H9 (cell line): Measurements from ENCODE around the gene PIP5K1A. TPM values are rescaled to one million over a fixed set of nuclear protein-coding genes. Genes with fewer than 3 reads are reported as not detected.

Experiments used
- DNase-seq: peaks from one replicate; pipeline ENCODE4 v3.0.0-alpha.2; 2017
- H2AFZ ChIP-seq: one replicate; pipeline ENCODE4 v1.6.1; 2013; ENCODE audit warnings: mild to moderate bottlenecking, low read length, control low read depth, moderate library complexity
- H2AK5ac ChIP-seq: 2 replicates; pipeline ENCODE4 v1.6.1; 2013; ENCODE audit warnings: low read length, control low read depth, mixed read lengths; ENCODE audit not compliant: insufficient read length
- H2BK120ac ChIP-seq: one replicate; pipeline ENCODE4 v1.6.1; 2013; ENCODE audit warnings: low read depth, mild to moderate bottlenecking, low read length, control low read depth, inconsistent platforms; ENCODE audit not compliant: poor library complexity, severe bottlenecking
- H2BK12ac ChIP-seq: 2 replicates; pipeline ENCODE4 v1.6.1; 2013; ENCODE audit warnings: low read length, control low read depth, mixed read lengths, low read depth; ENCODE audit not compliant: insufficient read length
- H2BK15ac ChIP-seq: 2 replicates; pipeline ENCODE4 v1.6.1; 2013; ENCODE audit warnings: low read depth, low read length, control low read depth
- H2BK20ac ChIP-seq: one replicate; pipeline ENCODE4 v1.6.1; 2013; ENCODE audit warnings: low read depth, mild to moderate bottlenecking, low read length, control low read depth, inconsistent platforms; ENCODE audit not compliant: poor library complexity, severe bottlenecking
- H2BK5ac ChIP-seq: 2 replicates; pipeline ENCODE4 v1.6.1; 2013; ENCODE audit warnings: low read length, control low read depth, mixed read lengths; ENCODE audit not compliant: insufficient read length
- H3K14ac ChIP-seq: 2 replicates; pipeline ENCODE4 v1.6.1; 2013; ENCODE audit warnings: low read length, control low read depth; ENCODE audit not compliant: insufficient read depth
- H3K18ac ChIP-seq: 2 replicates; pipeline ENCODE4 v1.6.1; 2013; ENCODE audit warnings: low read depth, mild to moderate bottlenecking, mixed read lengths, low read length, control low read depth; ENCODE audit not compliant: insufficient read length
- H3K23ac ChIP-seq: 2 replicates; pipeline ENCODE4 v1.6.1; 2013; ENCODE audit warnings: low read length, control low read depth, mixed read lengths, low read depth; ENCODE audit not compliant: insufficient read length
- H3K23me2 ChIP-seq: 2 replicates; pipeline ENCODE4 v1.6.1; 2013; ENCODE audit warnings: low read depth, mild to moderate bottlenecking, mixed read lengths, low read length, control low read depth; ENCODE audit not compliant: insufficient read length, poor library complexity, severe bottlenecking
- H3K27ac ChIP-seq: 2 replicates; pipeline ENCODE4 v1.5.1; 2013; ENCODE audit warnings: low read length, control low read depth, mixed read lengths, low read depth; ENCODE audit not compliant: insufficient read length
- H3K27me3 ChIP-seq: 2 replicates; pipeline ENCODE4 v1.6.1; 2013; ENCODE audit warnings: low read length, control low read depth, inconsistent platforms; ENCODE audit not compliant: insufficient read depth
- H3K4ac ChIP-seq: 2 replicates; pipeline ENCODE4 v1.6.1; 2013; ENCODE audit warnings: low read depth, mild to moderate bottlenecking, control low read depth, inconsistent platforms, low read length, moderate library complexity
- H3K4me1 ChIP-seq: 2 replicates; pipeline ENCODE4 v1.6.1; 2013; ENCODE audit warnings: low read length, control low read depth, inconsistent platforms; ENCODE audit not compliant: insufficient read depth
- H3K4me2 ChIP-seq: 2 replicates; pipeline ENCODE4 v1.6.1; 2013; ENCODE audit warnings: low read length, control low read depth, mixed read lengths; ENCODE audit not compliant: insufficient read length, insufficient read depth
- H3K56ac ChIP-seq: 2 replicates; pipeline ENCODE4 v1.6.1; 2013; ENCODE audit warnings: low read depth, mild to moderate bottlenecking, mixed read lengths, low read length, control low read depth; ENCODE audit not compliant: insufficient read length
- H3K79me1 ChIP-seq: 2 replicates; pipeline ENCODE4 v1.6.1; 2013; ENCODE audit warnings: low read depth, mild to moderate bottlenecking, moderate library complexity, low read length, control low read depth, inconsistent platforms; ENCODE audit not compliant: insufficient read depth, poor library complexity, severe bottlenecking
- H3K79me2 ChIP-seq: 2 replicates; pipeline ENCODE4 v1.6.1; 2013; ENCODE audit warnings: low read length, control low read depth, inconsistent platforms; ENCODE audit not compliant: insufficient read depth
- H3K9ac ChIP-seq: 2 replicates; pipeline ENCODE4 v1.6.1; 2013; ENCODE audit warnings: low read length, control low read depth, mixed read lengths; ENCODE audit not compliant: insufficient read length; ENCODE audit errors: extremely low read depth
- H3K9me3 ChIP-seq: one replicate; pipeline ENCODE4 v1.6.1; 2013; ENCODE audit warnings: low read depth, low read length, inconsistent platforms; ENCODE audit not compliant: control insufficient read depth
- H3T11ph ChIP-seq: one replicate; pipeline ENCODE4 v1.6.1; 2013; ENCODE audit warnings: mild to moderate bottlenecking, low read length, control low read depth, inconsistent platforms
- H4K20me1 ChIP-seq: one replicate; pipeline ENCODE4 v1.6.1; 2013; ENCODE audit not compliant: control insufficient read depth, insufficient read length, insufficient read depth
- H4K5ac ChIP-seq: 2 replicates; pipeline ENCODE4 v1.6.1; 2013; ENCODE audit warnings: low read depth, mild to moderate bottlenecking, mixed read lengths, low read length, control low read depth; ENCODE audit not compliant: insufficient read length
- H4K8ac ChIP-seq: replicated peaks from 2 replicates; pipeline ENCODE4 v1.6.1; 2013; ENCODE audit warnings: low read length, control low read depth, mixed read lengths, low read depth; ENCODE audit not compliant: insufficient read length
- H4K91ac ChIP-seq: 2 replicates; pipeline ENCODE4 v1.6.1; 2013; ENCODE audit warnings: low read depth, mild to moderate bottlenecking, moderate library complexity, mixed read lengths, low read length, control low read depth; ENCODE audit not compliant: insufficient read length
- H3K27ac Mint-ChIP-seq, 3 experiments: 2 replicates in 2 of 3; 3 replicates in 1 of 3; pipeline ENCODE4 v1.8.0; 2020 to 2021; ENCODE audit warnings: mixed read lengths in 3 of 3, mild to moderate bottlenecking in 1 of 3, moderate library complexity in 1 of 3
- H3K27me3 Mint-ChIP-seq: 2 replicates; pipeline ENCODE4 v1.8.0; 2021; ENCODE audit warnings: low read depth, mild to moderate bottlenecking, moderate library complexity, mixed read lengths
- H3K36me3 Mint-ChIP-seq, 3 experiments: 2 replicates in 2 of 3; 3 replicates in 1 of 3; pipeline ENCODE4 v1.8.0; 2020 to 2021; ENCODE audit warnings: low read depth in 3 of 3, mixed read lengths in 3 of 3; ENCODE audit not compliant: insufficient read depth in 1 of 3
- H3K4me1 Mint-ChIP-seq, 2 experiments: 2 replicates each; pipeline ENCODE4 v1.8.0; 2020; ENCODE audit warnings: mixed read lengths in 2 of 2
- H3K4me3 Mint-ChIP-seq, 2 experiments: 2 replicates in 1 of 2; 3 replicates in 1 of 2; pipeline ENCODE4 v1.8.0; 2020 to 2021; ENCODE audit warnings: mild to moderate bottlenecking in 2 of 2, mixed read lengths in 2 of 2, moderate library complexity in 1 of 2
- H3K9me3 Mint-ChIP-seq, 2 experiments: 2 replicates in 1 of 2; 3 replicates in 1 of 2; pipeline ENCODE4 v1.8.0; 2020; ENCODE audit warnings: mild to moderate bottlenecking in 2 of 2, mixed read lengths in 2 of 2, moderate library complexity in 1 of 2
- WGBS: extraction: QIAGEN DNeasy Blood & Tissue Kit; methylation state at CpG from one replicate; pipeline ENCODE4 v1.1.7; 2013; ENCODE audit warnings: missing lambda C conversion rate, low lambda C conversion rate, mixed read lengths; ENCODE audit not compliant: insufficient read length; ENCODE audit errors: extremely low coverage; 5-methylcytosine and 5-hydroxymethylcytosine counted together
- total RNA-seq: library from RNA; stranded (reverse); gene quantifications from 2 replicates; pipeline ENCODE4 v1.2.1, GENCODE V29; 2021
- TF ChIP-seq, protein P1 (sequence below): fragments of 200-600 bp; sonication (generic); conservative IDR thresholded peaks from 3 replicates; pipeline ENCODE4 v1.8.0; 2021; ENCODE audit warnings: antibody characterized with exemption, mild to moderate bottlenecking

Gene PIP5K1A
- total RNA-seq, 1 experiment from 2014 or later = 94.6 TPM

GRCh38 chr1:151171190-151171589, 27.2 kb upstream of the PIP5K1A start:
- Histone ChIP-seq H3K23ac (no peak overlapping the region), H2BK15ac (no peak overlapping the region), H2BK20ac (no peak overlapping the region), H3K9me3 (no peaks in the 10 kb centered on the region), H3K56ac (no peak overlapping the region), H3K18ac (no peak overlapping the region), H2BK12ac (no peak overlapping the region), H3K14ac (no peak overlapping the region; the same call in 1 of the 2 replicates), H3K79me2 (no peaks in the 10 kb centered on the region), H4K20me1 (no peaks in the 10 kb centered on the region), H2AFZ (no peak overlapping the region), H4K5ac (no peak overlapping the region), H3K9ac (no peak overlapping the region), H3K4ac (no peak overlapping the region), H3K27me3 (no peaks in the 10 kb centered on the region), H3T11ph (no peak overlapping the region), H3K27ac (no peak overlapping the region), H3K4me1 (no peaks in the 10 kb centered on the region), H4K8ac (no peak overlapping the region), H3K23me2 (peaks cover 5% of the 10 kb centered on the region), H3K79me1 (no peaks in the 10 kb centered on the region), H2AK5ac (no peak overlapping the region), H2BK120ac (no peak overlapping the region), H2BK5ac (no peak overlapping the region), H4K91ac (no peak overlapping the region), H3K4me2 (no peak overlapping the region)
- TF ChIP-seq, protein P1, sequence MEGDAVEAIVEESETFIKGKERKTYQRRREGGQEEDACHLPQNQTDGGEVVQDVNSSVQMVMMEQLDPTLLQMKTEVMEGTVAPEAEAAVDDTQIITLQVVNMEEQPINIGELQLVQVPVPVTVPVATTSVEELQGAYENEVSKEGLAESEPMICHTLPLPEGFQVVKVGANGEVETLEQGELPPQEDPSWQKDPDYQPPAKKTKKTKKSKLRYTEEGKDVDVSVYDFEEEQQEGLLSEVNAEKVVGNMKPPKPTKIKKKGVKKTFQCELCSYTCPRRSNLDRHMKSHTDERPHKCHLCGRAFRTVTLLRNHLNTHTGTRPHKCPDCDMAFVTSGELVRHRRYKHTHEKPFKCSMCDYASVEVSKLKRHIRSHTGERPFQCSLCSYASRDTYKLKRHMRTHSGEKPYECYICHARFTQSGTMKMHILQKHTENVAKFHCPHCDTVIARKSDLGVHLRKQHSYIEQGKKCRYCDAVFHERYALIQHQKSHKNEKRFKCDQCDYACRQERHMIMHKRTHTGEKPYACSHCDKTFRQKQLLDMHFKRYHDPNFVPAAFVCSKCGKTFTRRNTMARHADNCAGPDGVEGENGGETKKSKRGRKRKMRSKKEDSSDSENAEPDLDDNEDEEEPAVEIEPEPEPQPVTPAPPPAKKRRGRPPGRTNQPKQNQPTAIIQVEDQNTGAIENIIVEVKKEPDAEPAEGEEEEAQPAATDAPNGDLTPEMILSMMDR = no peak
- H3K36me3 Mint-ChIP-seq = peaks cover 20 to 54% (median 40%) of the 10 kb centered on the region in 3 experiments; a peak in 6 of 7 replicates
- peak overlapping the region in 2 of 3 experiments; percentile 3 to 29; a peak in 5 of 7 replicates for H3K27ac Mint-ChIP-seq
- H3K4me1 Mint-ChIP-seq = peaks cover 10 to 17% of the 10 kb centered on the region in 2 experiments
- H3K9me3 Mint-ChIP-seq = no peaks in the 10 kb centered on the region
- DNase-seq = no peak
- WGBS = no CpG with 5 or more reads among the region's 5 CpGs
- no peaks in the 10 kb centered on the region for H3K27me3 Mint-ChIP-seq
- no peak overlapping the region for H3K4me3 Mint-ChIP-seq
